IMR-90 (cell line): Measurements from ENCODE around the gene ZNF778. TPM values are rescaled to one million over a fixed set of nuclear protein-coding genes. Genes with fewer than 3 reads are reported as not detected.

Experiments
- ATAC-seq: fragments of 200-7000 bp; cut with Tn5 transposase; 2 replicates; pipeline ENCODE4 v1.9.1; 2020; ENCODE audit warnings: low read depth, mild to moderate bottlenecking, moderate library complexity
- BruUV-seq: library from RNA; stranded (reverse); fragments of 400-500 nt; replicated peaks from 2 replicates; lab custom pipeline; 2021; lab: Mats Ljungman, UMichigan
- CTCF ChIA-PET: fragments of 300-600 bp; formaldehyde crosslinking; extraction: SDS; loops from one replicate; lab custom pipeline; 2021; ENCODE audit warnings: antibody characterized with exemption; lab: Yijun Ruan, JAX
- POLR2A ChIA-PET: fragments of 300-600 bp; sonication (Branson Sonifier 250); formaldehyde crosslinking; loops from one replicate; lab custom pipeline; 2022; ENCODE audit warnings: antibody characterized with exemption; ENCODE audit not compliant: unreplicated experiment; lab: Charles Lee
- DNase-seq: peaks from one replicate; pipeline ENCODE4 v3.0.0; 2013
- H2AFZ ChIP-seq: replicated peaks from 2 replicates; pipeline ENCODE3; 2013; ENCODE audit warnings: low read length, mild to moderate bottlenecking; ENCODE audit not compliant: poor library complexity
- H2AK5ac ChIP-seq: 2 replicates; pipeline ENCODE4 v1.6.1; 2013; ENCODE audit warnings: low read depth, low read length, inconsistent platforms
- H2AK9ac ChIP-seq: replicated peaks from 2 replicates; pipeline ENCODE3; 2013; ENCODE audit warnings: mild to moderate bottlenecking, low read depth, low read length, moderate library complexity; ENCODE audit not compliant: poor library complexity
- H2BK120ac ChIP-seq: 2 replicates; pipeline ENCODE4 v1.6.1; 2013; ENCODE audit warnings: low read depth, low read length, inconsistent platforms
- H2BK15ac ChIP-seq: 3 replicates; pipeline ENCODE4 v1.6.1; 2013; ENCODE audit warnings: low read depth, low read length, inconsistent platforms
- H2BK20ac ChIP-seq: 2 replicates; pipeline ENCODE4 v1.6.1; 2013; ENCODE audit warnings: low read depth, mild to moderate bottlenecking, inconsistent platforms, low read length, moderate library complexity
- H2BK5ac ChIP-seq: 2 replicates; pipeline ENCODE4 v1.6.1; 2013; ENCODE audit warnings: mild to moderate bottlenecking, low read depth, low read length, inconsistent platforms; ENCODE audit not compliant: poor library complexity, severe bottlenecking
- H3K14ac ChIP-seq: replicated peaks from 2 replicates; pipeline ENCODE4 v1.6.1; 2013; ENCODE audit warnings: low read depth, low read length, inconsistent platforms
- H3K18ac ChIP-seq: 2 replicates; pipeline ENCODE4 v1.6.1; 2013; ENCODE audit warnings: low read depth, low read length, control low read depth
- H3K23ac ChIP-seq: 2 replicates; pipeline ENCODE4 v1.6.1; 2013; ENCODE audit warnings: low read depth, low read length, inconsistent platforms
- H3K27ac ChIP-seq: 2 replicates; pipeline ENCODE4 v1.5.1; 2013; ENCODE audit warnings: mild to moderate bottlenecking, control low read depth, low read length; ENCODE audit not compliant: insufficient read depth
- H3K27me3 ChIP-seq: 2 replicates; pipeline ENCODE4 v1.6.1; 2013; ENCODE audit warnings: low read length; ENCODE audit not compliant: control insufficient read depth, insufficient read depth
- H3K36me3 ChIP-seq: 2 replicates; pipeline ENCODE4 v1.6.1; 2013; ENCODE audit warnings: low read length, mixed read lengths; ENCODE audit not compliant: control insufficient read depth, insufficient read depth
- H3K4ac ChIP-seq: 2 replicates; pipeline ENCODE4 v1.6.1; 2013; ENCODE audit warnings: low read depth, low read length, inconsistent platforms
- H3K4me1 ChIP-seq: 2 replicates; pipeline ENCODE4 v1.6.1; 2013; ENCODE audit warnings: low read length, mixed read lengths; ENCODE audit not compliant: control insufficient read depth, insufficient read depth
- H3K4me2 ChIP-seq: 2 replicates; pipeline ENCODE4 v1.6.1; 2013; ENCODE audit warnings: low read depth, mild to moderate bottlenecking, control low read depth, low read length, moderate library complexity
- H3K4me3 ChIP-seq: 2 replicates; pipeline ENCODE4 v1.5.1; 2013; ENCODE audit warnings: low read depth, mild to moderate bottlenecking, control low read depth, low read length, moderate library complexity; ENCODE audit not compliant: insufficient read depth
- H3K56ac ChIP-seq: 2 replicates; pipeline ENCODE4 v1.6.1; 2013; ENCODE audit warnings: low read length, inconsistent platforms; ENCODE audit not compliant: insufficient read depth; ENCODE audit errors: extremely low read depth
- H3K79me1 ChIP-seq, 2 experiments: 2 replicates each; pipeline ENCODE4 v1.6.1; 2013; ENCODE audit warnings: low read length in 2 of 2, inconsistent platforms in 1 of 2, low read depth in 1 of 2
- H3K9ac ChIP-seq: 2 replicates; pipeline ENCODE4 v1.6.1; 2013; ENCODE audit warnings: low read depth, low read length, control low read depth
- H3K9me1 ChIP-seq: 2 replicates; pipeline ENCODE4 v1.6.1; 2013; ENCODE audit warnings: low read length, inconsistent platforms; ENCODE audit not compliant: insufficient read depth
- H3K9me3 ChIP-seq: 2 replicates; pipeline ENCODE4 v1.6.1; 2013; ENCODE audit warnings: low read length; ENCODE audit not compliant: control insufficient read depth, insufficient read depth
- H4K20me1 ChIP-seq: 2 replicates; pipeline ENCODE4 v1.6.1; 2013; ENCODE audit warnings: low read length, inconsistent platforms; ENCODE audit not compliant: insufficient read depth
- H4K5ac ChIP-seq: 2 replicates; pipeline ENCODE4 v1.6.1; 2013; ENCODE audit warnings: mild to moderate bottlenecking, low read depth, low read length, control low read depth
- H4K8ac ChIP-seq, 2 experiments: 2 replicates each; pipeline ENCODE4 v1.6.1; 2013; ENCODE audit warnings: low read depth in 2 of 2, low read length in 2 of 2, control low read depth in 1 of 2, inconsistent platforms in 1 of 2
- H4K91ac ChIP-seq: 2 replicates; pipeline ENCODE4 v1.6.1; 2013; ENCODE audit warnings: low read depth, low read length, inconsistent platforms; ENCODE audit not compliant: insufficient read depth
- CHD1 ChIP-seq: IDR thresholded peaks from 2 replicates; pipeline ENCODE4 v1.6.1; 2012; ENCODE audit warnings: low read depth, low read length, improper control_type of control experiment
- MAZ ChIP-seq: IDR thresholded peaks from 2 replicates; pipeline ENCODE4 v1.6.1; 2012; ENCODE audit warnings: low read depth, mild to moderate bottlenecking, low read length, improper control_type of control experiment, moderate library complexity, borderline replicate concordance
- WGBS, 2 experiments: methylation state at CpG; one replicate each; pipeline versions ENCODE4 v1.1.5 to v1.1.7; 2013; ENCODE audit warnings: missing lambda C conversion rate in 2 of 2; ENCODE audit not compliant: insufficient read length in 1 of 2; ENCODE audit errors: extremely low coverage in 2 of 2; 5-methylcytosine and 5-hydroxymethylcytosine counted together
- dilution Hi-C: fragments of 300-500 bp; cut with HindIII; formaldehyde crosslinking; loops from one replicate; pipeline ENCODE4 v1.14.3; 2018; ENCODE audit warnings: low sequenced_read_pairs; ENCODE audit not compliant: unreplicated experiment
- in situ Hi-C: fragments of 300-500 bp; cut with MboI; formaldehyde crosslinking; loops from 3 replicates; pipeline ENCODE4 v1.14.3; 2019; ENCODE audit warnings: low sequenced_read_pairs, inconsistent platforms, mixed read lengths
- intact Hi-C: fragments of 100-400 bp; cut with micrococcal nuclease; formaldehyde crosslinking; loops from 2 replicates; pipeline ENCODE4 v1.10.0; 2022
- polyA plus RNA-seq, 3 experiments: library from polyadenylated mRNA; depleted of rRNA; stranded (reverse); fragments of >200 nt; gene quantifications; 2 replicates each; pipeline ENCODE4 v1.2.3, GENCODE V29; 2012; ENCODE audit warnings: low replicate concordance in 1 of 3
- total RNA-seq: library from RNA; depleted of rRNA; stranded (reverse); fragments of >200 nt; gene quantifications from 2 replicates; pipeline ENCODE4 v1.2.3, GENCODE V29; 2012

Gene ZNF778
- total and polyA plus RNA-seq, 2 of the 4 experiments (the other 2 are of a cell fraction), result 5.6 to 9.9 TPM

- Histone ChIP-seq H3K9me1 (no peaks in the 10 kb centered on the region), H3K18ac (no peak overlapping the region), H2AK9ac (no peak overlapping the region), H3K4ac (no peak overlapping the region), H3K9me3 (no peaks in the 10 kb centered on the region), H4K8ac (no peak overlapping the region), H2BK5ac (no peak overlapping the region), H3K79me1 (no peaks in the 10 kb centered on the region), H3K56ac (no peak overlapping the region), H3K4me2 (no peak overlapping the region), H3K4me1 (peaks cover 5% of the 10 kb centered on the region; the same call in 1 of the 2 replicates), H3K4me3 (no peak overlapping the region), H2AFZ (no peak overlapping the region), H3K14ac (no peak overlapping the region), H3K27me3 (peaks cover 47% of the 10 kb centered on the region), H4K5ac (no peak overlapping the region), H3K23ac (no peak overlapping the region), H4K91ac (no peak overlapping the region), H3K27ac (no peak overlapping the region), H2BK120ac (no peak overlapping the region), H4K20me1 (no peaks in the 10 kb centered on the region; the same call in 1 of the 2 replicates), H3K9ac (no peak overlapping the region), H2BK15ac (no peak overlapping the region), H3K36me3 (no peaks in the 10 kb centered on the region), H2BK20ac (no peak overlapping the region), H2AK5ac (no peak overlapping the region)
- no TSS peak for BruUV-seq
- ATAC-seq, result no peak
- ChIA-PET CTCF (no interaction called here), POLR2A (no interaction called here)
- TF ChIP-seq MAZ (no peak), CHD1 (no peak)
- 80% methylated on average over 7 of the region's 11 CpGs; no CpG with 5 or more reads in 1 of the 2 experiments for WGBS, 2 experiments
- no peak for DNase-seq
- intact Hi-C loops, result no loop called here
- dilution Hi-C loops, result no loop called here
- in situ Hi-C loops, result no loop called here
Measured at GRCh38 chr16:89172171-89172527, 45.4 kb upstream of the ZNF778 start.
